Cardiac muscle cell (in vitro differentiated cells and primary cell): ENCODE measurements around the gene ZNF536. TPM values are rescaled to one million over a fixed set of nuclear protein-coding genes. Genes with fewer than 3 reads are reported as not detected.
"Not testable (repeated sequence)": the region's sequence is repeated elsewhere in the genome, so short reads cannot be mapped to it uniquely, and the experiment has no call there.

ENCODE experiments used
- DNase-seq, 2 donors: peaks; one replicate each; pipeline versions ENCODE4 v3.0.0 to v3.0.0-alpha.2; 2010 to 2017; ENCODE audit warnings: low read depth in 1 of 2, low spot score in 1 of 2
- H3K27ac ChIP-seq: fragments of 200-600 bp; sonication (generic); 2 replicates; pipeline ENCODE4 v1.5.1; 2016
- H3K27me3 ChIP-seq: fragments of 200-600 bp; sonication (generic); 2 replicates; pipeline ENCODE4 v1.6.0; 2016; ENCODE audit warnings: control low read depth
- H3K36me3 ChIP-seq: fragments of 200-600 bp; sonication (generic); 2 replicates; pipeline ENCODE4 v1.5.1; 2016; ENCODE audit warnings: control low read depth
- H3K4me1 ChIP-seq: fragments of 200-600 bp; sonication (generic); 2 replicates; pipeline ENCODE4 v1.8.1; 2017; ENCODE audit warnings: low read depth, mild to moderate bottlenecking, mixed run types
- H3K4me3 ChIP-seq: fragments of 200-600 bp; sonication (generic); 2 replicates; pipeline ENCODE4 v1.5.1; 2016; ENCODE audit warnings: mild to moderate bottlenecking
- H3K9me3 ChIP-seq: fragments of 200-600 bp; sonication (generic); 2 replicates; pipeline ENCODE4 v1.5.1; 2017; ENCODE audit warnings: low read depth, mild to moderate bottlenecking, control low read depth
- CTCF ChIP-seq: IDR thresholded peaks from 2 replicates; pipeline ENCODE4 v1.5.1; 2012; ENCODE audit warnings: low read depth, mild to moderate bottlenecking, low read length
- polyA plus RNA-seq: library from polyadenylated mRNA; unstranded; fragments of >200 nt; fragmentation: Nextera tagmentation; extraction: Ambion mirVana; gene quantifications from 2 replicates; pipeline ENCODE4 v1.2.1, GENCODE V29; 2016
- total RNA-seq: library from RNA; depleted of rRNA; stranded (reverse); fragments of >200 nt; gene quantifications from 2 replicates; pipeline ENCODE4 v1.2.3, GENCODE V29; 2016

Gene ZNF536
- total and polyA plus RNA-seq, 2 experiments from 2014 or later: 0.12 to 0.39 TPM

GRCh38 chr19:30479231-30479630 is 107.0 kb downstream of the ZNF536 start:
- Histone ChIP-seq H3K27me3 (no peaks in the 10 kb centered on the region), H3K4me3 (no peak overlapping the region), H3K27ac (no peak overlapping the region), H3K4me1 (no peaks in the 10 kb centered on the region), H3K9me3 (no peaks in the 10 kb centered on the region), H3K36me3 (no peaks in the 10 kb centered on the region)
- no peak for TF ChIP-seq CTCF
- no peak for DNase-seq

- no peak overlapping the region for H3K27ac ChIP-seq
- H3K4me3 ChIP-seq: no peak overlapping the region
- H3K9me3 ChIP-seq: no peaks in the 10 kb centered on the region
- no peaks in the 10 kb centered on the region for H3K4me1 ChIP-seq
- TF ChIP-seq CTCF: no peak
- no peaks in the 10 kb centered on the region for H3K36me3 ChIP-seq
- H3K27me3 ChIP-seq: no peaks in the 10 kb centered on the region
- DNase-seq: no peak
Observed at GRCh38 chr19:30480097-30480496, 107.9 kb downstream of the ZNF536 start.

GRCh38 chr19:30481063-30481462 is 108.9 kb downstream of the ZNF536 start:
- no peak overlapping the region for H3K27ac ChIP-seq
- no peaks in the 10 kb centered on the region for H3K4me1 ChIP-seq
- H3K27me3 ChIP-seq: no peaks in the 10 kb centered on the region
- no peak overlapping the region for H3K4me3 ChIP-seq
- no peaks in the 10 kb centered on the region for H3K36me3 ChIP-seq
- no peaks in the 10 kb centered on the region for H3K9me3 ChIP-seq
- DNase-seq: no peak
- TF ChIP-seq CTCF: no peak

- Histone ChIP-seq H3K27ac (no peak overlapping the region), H3K4me3 (no peak overlapping the region), H3K36me3 (no peaks in the 10 kb centered on the region), H3K27me3 (no peaks in the 10 kb centered on the region), H3K4me1 (no peaks in the 10 kb centered on the region), H3K9me3 (no peaks in the 10 kb centered on the region)
- no peak for DNase-seq
- no peak for TF ChIP-seq CTCF
Observed at GRCh38 chr19:30481823-30482222, 109.6 kb downstream of the ZNF536 start.

GRCh38 chr19:30482956-30483355 is 110.8 kb downstream of the ZNF536 start:
- H3K4me3 ChIP-seq: no peak overlapping the region
- no peaks in the 10 kb centered on the region for H3K4me1 ChIP-seq
- no peaks in the 10 kb centered on the region for H3K27me3 ChIP-seq
- no peaks in the 10 kb centered on the region for H3K36me3 ChIP-seq
- H3K27ac ChIP-seq: no peak overlapping the region
- no peak for DNase-seq
- TF ChIP-seq CTCF: no peak
- no peaks in the 10 kb centered on the region for H3K9me3 ChIP-seq

GRCh38 chr19:30486250-30486649 is 114.1 kb downstream of the ZNF536 start:
- DNase-seq, H3K9me3 ChIP-seq, H3K4me3 ChIP-seq, H3K27me3 ChIP-seq, H3K27ac ChIP-seq, H3K4me1 ChIP-seq, H3K36me3 ChIP-seq: not testable (repeated sequence)
